Ovary (tissue), 9 donors: ENCODE data around the gene STIM2. TPM values are rescaled to one million over a fixed set of nuclear protein-coding genes. Genes with fewer than 3 reads are reported as not detected.

Source experiments
- DNase-seq, 5 donors: peaks; one replicate each; pipeline ENCODE4 v3.0.0-alpha.2; 2019 to 2020
- H3K27ac ChIP-seq, 2 donors: fragments of 200-600 bp; one replicate each; pipeline versions ENCODE4 v1.5.1 to v1.8.0; 2019 to 2022
- H3K27me3 ChIP-seq: fragments of 200-600 bp; one replicate; pipeline ENCODE4 v1.8.0; 2022
- H3K36me3 ChIP-seq: fragments of 200-600 bp; sonication (generic); one replicate; pipeline ENCODE4 v1.5.1; 2019
- H3K4me1 ChIP-seq: one replicate; pipeline ENCODE4 v1.8.1; 2013; ENCODE audit warnings: mild to moderate bottlenecking, moderate library complexity; ENCODE audit not compliant: insufficient read depth
- H3K4me3 ChIP-seq: fragments of 200-600 bp; sonication (generic); one replicate; pipeline ENCODE4 v1.5.1; 2017
- H3K9me3 ChIP-seq, 2 donors: fragments of 200-600 bp in 1 of 2; sonication (generic) in 1 of 2; one replicate each; pipeline versions ENCODE4 v1.5.1 to v1.8.1; 2013 to 2019; ENCODE audit warnings: mild to moderate bottlenecking in 1 of 2, moderate library complexity in 1 of 2
- EP300 ChIP-seq: sonication (generic); formaldehyde crosslinking; IDR thresholded peaks from one replicate; pipeline ENCODE4 v1.6.1; 2017; ENCODE audit warnings: antibody characterized with exemption
- POLR2A ChIP-seq: fragments of 450-650 bp; IDR thresholded peaks from one replicate; pipeline ENCODE4 v1.6.1; 2017; ENCODE audit warnings: antibody characterized with exemption, mild to moderate bottlenecking, moderate library complexity
- WGBS, 3 donors: extraction: QIAGEN DNeasy Blood & Tissue Kit in 1 of 3; methylation state at CpG; one replicate each; pipeline versions ENCODE4 v1.1.5 to v1.1.7; 2013 to 2017; 5-methylcytosine and 5-hydroxymethylcytosine counted together
- intact Hi-C, 4 donors: fragments of 100-400 bp; cut with DNase I; formaldehyde crosslinking; loops; one replicate each; pipeline versions ENCODE4 v1.11.0 to v1.15.1; 2022 to 2023
- polyA plus RNA-seq, 2 donors: library from polyadenylated mRNA; stranded (reverse); fragments of 200-250 nt in 1 of 2; fragments of 350-450 nt in 1 of 2; fragmentation: Illumina TruSeq in 1 of 2; extraction: RNeasy Lipid Tissue Mini Kit (QIAGEN cat#74804) in 1 of 2; gene quantifications; one replicate each; pipeline ENCODE4 v1.2.3, GENCODE V29; 2013 to 2014
- total RNA-seq, 7 donors: library from RNA; depleted of rRNA in 2 of 7; stranded (reverse); fragments of >200 nt in 2 of 7; fragmentation: NEBNext Ultra II Directional in 3 of 7; extraction: Animal tissue kit (Norgen Biotek cat#: 25700) in 3 of 7; gene quantifications; one replicate each; pipeline versions ENCODE4 v1.1.0 to v1.2.4, GENCODE V29; 2016 to 2023
- TF ChIP-seq, protein P1 (sequence below), 3 donors: fragments of 450-650 bp in 2 of 3; fragments of 200-600 bp in 1 of 3; IDR thresholded peaks; one replicate each; pipeline versions ENCODE4 v1.5.1 to v1.8.0; 2016 to 2022; ENCODE audit warnings: antibody characterized with exemption in 3 of 3, mild to moderate bottlenecking in 1 of 3
- donor health status: DM: no; HTN: no; CAD: no; lungs with moderate emphysema.
- donor health status: DM: no; HTN: no; CAD: no.
- donor health status: Bipolar disorder and iron deficiency.
- donor health status: DM: yes; HTN: yes; CAD: no.
- donor health status: DM: no; HTN: no; CAD: no.
- donor health status: DM: yes; HTN: yes; CAD: no.

Gene STIM2
- total and polyA plus RNA-seq, 9 donors, result 24.0 to 47.9 (median 38.8) TPM

DNA sequence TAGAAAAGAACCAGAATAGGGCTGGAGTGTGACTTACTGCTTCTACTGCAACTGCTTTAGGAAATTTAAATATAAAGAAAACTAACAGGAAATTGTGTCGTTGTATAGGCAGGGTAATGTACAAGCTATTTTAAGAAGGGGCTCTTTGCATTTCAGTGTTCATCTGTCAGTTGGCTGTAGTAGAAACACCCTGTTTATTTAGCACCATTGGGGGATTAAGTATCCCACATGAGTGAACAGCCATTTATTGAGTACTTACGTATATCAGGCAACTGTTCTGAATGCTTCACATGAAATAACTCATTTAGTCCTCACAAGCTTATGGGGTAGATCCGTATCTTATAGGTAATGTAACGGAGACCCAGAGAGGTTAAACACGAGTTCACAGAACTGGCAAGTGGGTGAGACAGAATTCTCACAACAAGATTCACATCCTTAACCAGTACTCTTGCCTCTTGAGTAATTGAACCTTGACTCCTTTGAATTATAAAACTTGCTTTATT, 23.9 kb downstream of the STIM2 start:
- 75 to 85% (median 79%) methylated on average over 5 of the region's 5 CpGs for WGBS, 3 donors
- Histone ChIP-seq H3K27me3 (no peaks in the 10 kb centered on the region), H3K36me3 (no peaks in the 10 kb centered on the region), H3K4me1 (peaks cover 7% of the 10 kb centered on the region), H3K4me3 (no peak overlapping the region), H3K27ac (no peak overlapping the region), H3K9me3 (no peaks in the 10 kb centered on the region)
- TF ChIP-seq POLR2A (no peak), EP300 (no peak)
- TF ChIP-seq, protein P1, sequence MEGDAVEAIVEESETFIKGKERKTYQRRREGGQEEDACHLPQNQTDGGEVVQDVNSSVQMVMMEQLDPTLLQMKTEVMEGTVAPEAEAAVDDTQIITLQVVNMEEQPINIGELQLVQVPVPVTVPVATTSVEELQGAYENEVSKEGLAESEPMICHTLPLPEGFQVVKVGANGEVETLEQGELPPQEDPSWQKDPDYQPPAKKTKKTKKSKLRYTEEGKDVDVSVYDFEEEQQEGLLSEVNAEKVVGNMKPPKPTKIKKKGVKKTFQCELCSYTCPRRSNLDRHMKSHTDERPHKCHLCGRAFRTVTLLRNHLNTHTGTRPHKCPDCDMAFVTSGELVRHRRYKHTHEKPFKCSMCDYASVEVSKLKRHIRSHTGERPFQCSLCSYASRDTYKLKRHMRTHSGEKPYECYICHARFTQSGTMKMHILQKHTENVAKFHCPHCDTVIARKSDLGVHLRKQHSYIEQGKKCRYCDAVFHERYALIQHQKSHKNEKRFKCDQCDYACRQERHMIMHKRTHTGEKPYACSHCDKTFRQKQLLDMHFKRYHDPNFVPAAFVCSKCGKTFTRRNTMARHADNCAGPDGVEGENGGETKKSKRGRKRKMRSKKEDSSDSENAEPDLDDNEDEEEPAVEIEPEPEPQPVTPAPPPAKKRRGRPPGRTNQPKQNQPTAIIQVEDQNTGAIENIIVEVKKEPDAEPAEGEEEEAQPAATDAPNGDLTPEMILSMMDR (IDR thresholded peaks at IDR 0.05), result no peak
- no peak for DNase-seq
- intact Hi-C loops, result no loop called here

DNA sequence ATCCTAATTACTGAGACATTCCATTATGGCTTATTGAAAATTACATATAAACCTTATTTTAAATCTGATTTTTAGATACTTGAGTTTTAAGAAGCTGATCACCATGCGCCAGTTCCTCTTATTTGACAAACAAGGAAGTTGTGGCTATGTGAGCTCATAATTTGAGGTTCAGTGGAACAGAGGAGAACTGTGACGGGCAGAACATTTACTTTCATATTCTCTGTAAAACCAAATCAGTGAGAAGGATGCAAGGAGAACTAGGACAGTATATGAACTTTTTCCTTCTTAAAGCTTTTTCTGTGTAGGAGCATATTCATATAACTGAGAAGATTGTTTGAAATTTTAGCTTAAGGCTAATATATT, 25.3 kb downstream of the STIM2 start:
- H3K27me3 ChIP-seq, result no peaks in the 10 kb centered on the region
- 93 to 96% (median 94%) methylated on average over 2 of the region's 2 CpGs for WGBS, 3 donors
- intact Hi-C loops, result no loop called here
- H3K4me3 ChIP-seq, result no peak overlapping the region
- peaks cover 7% of the 10 kb centered on the region for H3K4me1 ChIP-seq
- H3K36me3 ChIP-seq, result no peaks in the 10 kb centered on the region
- TF ChIP-seq, protein P1 (IDR thresholded peaks at IDR 0.05), result no peak
- TF ChIP-seq POLR2A (no peak), EP300 (no peak)
- no peak for DNase-seq
- no peak overlapping the region for H3K27ac ChIP-seq
- H3K9me3 ChIP-seq, result no peaks in the 10 kb centered on the region

DNA sequence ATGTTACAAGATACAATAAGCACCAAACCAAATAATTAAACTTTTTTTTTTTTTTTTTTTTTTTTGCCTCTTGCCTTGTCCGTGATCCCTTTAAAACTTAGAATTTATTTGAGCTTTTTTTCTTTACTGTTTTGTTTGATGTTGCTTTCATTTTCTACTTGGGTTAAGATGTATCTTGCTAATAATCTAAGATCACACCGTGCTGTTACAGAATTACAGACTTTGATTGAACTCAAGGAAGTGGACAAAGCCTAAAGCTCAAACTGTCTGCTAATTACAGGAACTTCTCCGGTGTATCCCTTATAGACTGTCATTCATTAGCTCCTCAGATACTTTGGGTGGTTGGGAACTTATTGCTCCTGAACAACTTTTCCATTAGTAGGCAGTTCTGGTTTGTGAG, 26.5 kb downstream of the STIM2 start:
- TF ChIP-seq EP300, result no peak
- no peak for TF ChIP-seq POLR2A
- TF ChIP-seq, protein P1 (IDR thresholded peaks at IDR 0.05), result no peak
- Histone ChIP-seq H3K9me3 (no peaks in the 10 kb centered on the region), H3K4me1 (peaks cover 7% of the 10 kb centered on the region), H3K27ac (no peak overlapping the region), H3K27me3 (no peaks in the 10 kb centered on the region), H3K36me3 (no peaks in the 10 kb centered on the region), H3K4me3 (no peak overlapping the region)
- no peak for DNase-seq
- intact Hi-C loops, result no loop called here
- WGBS, 3 donors, result 51 to 70% (median 53%) methylated on average over 3 of the region's 3 CpGs

DNA sequence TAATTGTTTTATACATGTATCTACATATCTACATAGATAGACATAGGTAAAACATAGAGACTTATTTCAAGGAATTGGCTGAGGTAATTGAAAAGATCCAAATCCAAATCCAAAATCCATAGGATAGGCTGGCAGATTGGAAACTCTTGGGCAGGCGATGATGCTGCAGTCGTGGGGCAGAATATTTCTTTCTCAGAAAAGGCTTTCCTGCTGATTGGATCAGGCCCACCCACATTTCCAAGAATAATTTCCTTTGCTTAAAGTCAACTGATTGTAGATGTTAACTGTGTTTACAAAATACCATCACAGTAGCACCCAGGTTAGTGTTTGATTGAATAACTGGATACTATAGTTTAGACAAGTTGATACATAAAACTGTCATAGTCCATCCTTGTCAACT, 27.2 kb downstream of the STIM2 start:
- H3K27ac ChIP-seq, result no peak overlapping the region
- intact Hi-C loops, result no loop called here
- no peaks in the 10 kb centered on the region for H3K36me3 ChIP-seq
- H3K4me3 ChIP-seq, result no peak overlapping the region
- TF ChIP-seq POLR2A, result no peak
- TF ChIP-seq, protein P1 (IDR thresholded peaks at IDR 0.05), result no peak
- no peak for TF ChIP-seq EP300
- WGBS, 3 donors, result 91 to 93% (median 93%) methylated on average over 2 of the region's 2 CpGs
- H3K4me1 ChIP-seq, result peaks cover 4% of the 10 kb centered on the region
- no peak for DNase-seq
- no peaks in the 10 kb centered on the region for H3K27me3 ChIP-seq
- no peaks in the 10 kb centered on the region for H3K9me3 ChIP-seq

- no peaks in the 10 kb centered on the region for H3K36me3 ChIP-seq
- no peak overlapping the region for H3K27ac ChIP-seq
- no peaks in the 10 kb centered on the region for H3K27me3 ChIP-seq
- intact Hi-C loops, result no loop called here
- WGBS, 3 donors, result 89 to 94% (median 94%) methylated on average over 3 of the region's 3 CpGs
- H3K4me1 ChIP-seq, result peaks cover 4% of the 10 kb centered on the region
- DNase-seq, result no peak
- TF ChIP-seq EP300, result no peak
- no peak for TF ChIP-seq POLR2A
- TF ChIP-seq, protein P1 (IDR thresholded peaks at IDR 0.05), result no peak
- no peak overlapping the region for H3K4me3 ChIP-seq
- H3K9me3 ChIP-seq, result no peaks in the 10 kb centered on the region
Observed at GRCh38 chr4:26889356-26889755, 28.7 kb downstream of the STIM2 start.
